Measurements from ENCODE around the gene ANKFN1. TPM values are rescaled to one million over a fixed set of nuclear protein-coding genes. Genes with fewer than 3 reads are reported as not detected.

The ANKFN1 gene
- total and polyA plus RNA-seq, 2 of the 13 experiments (the other 11 are each of a cell fraction or from before 2014, with no cell fraction given): not detected

GRCh38 chr17:56316604-56317003, 163.3 kb downstream of the ANKFN1 start:
- CTCF ChIA-PET (ENCODE audit: low intra/inter-chr PET ratio, low total read pairs): no interaction called here
- 10% methylated on average over 1 of the region's 1 CpG for WGBS (ENCODE audit: low lambda C conversion rate)
- FAIRE-seq (no peak), DNase-seq (ENCODE audit: low spot score) (no peak), ATAC-seq (no peak)
- H3K79me2 ChIP-seq (ENCODE audit: insufficient read depth, low read length): no peaks in the 10 kb centered on the region
- peaks cover 0 to 5% of the 10 kb centered on the region in 2 experiments; a peak in 2 of 5 replicates for H3K27me3 ChIP-seq (ENCODE audit: control insufficient read depth in 1 of 2, insufficient read depth in 2 of 2, low read length in 2 of 2)
- H3K9me3 ChIP-seq (ENCODE audit: low read length): no peaks in the 10 kb centered on the region
- POLR2A ChIA-PET: no interaction called here
- intact Hi-C loops (cut with micrococcal nuclease; ENCODE audit: unreplicated experiment) (no loop called here), in situ Hi-C loops (cut with HindIII; ENCODE audit: extremely low pct_ligation_motif_present, low pct_unique_long_range_greater_than_20kb) (no loop called here)
- H3K4me3 ChIP-seq (replicated peaks in 1 of 3; ENCODE audit: insufficient read depth in 1 of 3, low read depth in 2 of 3, low read length in 3 of 3): no peak overlapping the region
- H3K36me3 ChIP-seq (replicated peaks in 1 of 2; ENCODE audit: control insufficient read depth in 1 of 2, insufficient read depth in 2 of 2, low read length in 2 of 2): no peaks in the 10 kb centered on the region
- H3K4me1 ChIP-seq (ENCODE audit: insufficient read depth, low read length): no peaks in the 10 kb centered on the region
- H3K27ac ChIP-seq (ENCODE audit: extremely low read length, insufficient read depth, low read length): no peak overlapping the region
- BruUV-seq (replicated peaks): no TSS peak
- no peak overlapping the region for H3K4me2 ChIP-seq (ENCODE audit: low read depth, low read length)
- H2AFZ ChIP-seq (ENCODE audit: low read length): no peak overlapping the region
- H4K20me1 ChIP-seq (ENCODE audit: insufficient read depth, low read length): no peaks in the 10 kb centered on the region
- no peak overlapping the region for H3K9ac ChIP-seq (ENCODE audit: insufficient read depth, low read depth, low read length)
- no peak for TF ChIP-seq MIER3 (CRISPR knock-in tag; IDR thresholded peaks at IDR 0.05; ENCODE audit: borderline replicate concordance)
- no peak for TF ChIP-seq PHF8 (CRISPR knock-in tag; IDR thresholded peaks at IDR 0.05)
- no peak for TF ChIP-seq KLF16 (CRISPR knock-in tag; IDR thresholded peaks at IDR 0.05)
- TF ChIP-seq ZNF232 (CRISPR knock-in tag; IDR thresholded peaks at IDR 0.05; ENCODE audit: borderline replicate concordance): no peak
- no peak for TF ChIP-seq E2F5 (CRISPR knock-in tag; conservative IDR thresholded peaks at IDR 0.05)
- no peak for TF ChIP-seq GLMP (CRISPR knock-in tag; IDR thresholded peaks at IDR 0.05; ENCODE audit: borderline replicate concordance)
- no peak for TF ChIP-seq ZNF329 (CRISPR knock-in tag; IDR thresholded peaks at IDR 0.05; ENCODE audit: low read depth)
- TF ChIP-seq ZNF800 (CRISPR knock-in tag; IDR thresholded peaks at IDR 0.05): no peak
- no peak for TF ChIP-seq RCOR2 (CRISPR knock-in tag; IDR thresholded peaks at IDR 0.05)
- TF ChIP-seq ZMYM4 (CRISPR knock-in tag; IDR thresholded peaks at IDR 0.05): no peak
- TF ChIP-seq THRA (CRISPR knock-in tag; IDR thresholded peaks at IDR 0.05; ENCODE audit: borderline replicate concordance): no peak
- no peak for TF ChIP-seq ZNF670 (CRISPR knock-in tag; IDR thresholded peaks at IDR 0.05; ENCODE audit: borderline replicate concordance)
- TF ChIP-seq TIGD3 (CRISPR knock-in tag; IDR thresholded peaks at IDR 0.05; ENCODE audit: borderline replicate concordance): no peak
- TF ChIP-seq ARHGAP35 (CRISPR knock-in tag; IDR thresholded peaks at IDR 0.05; ENCODE audit: borderline replicate concordance): no peak
- TF ChIP-seq SRSF1 (optimal IDR thresholded peaks at IDR 0.05; ENCODE audit: low read depth, low read length): no peak
- TF ChIP-seq ZNF766 (CRISPR knock-in tag; IDR thresholded peaks at IDR 0.05; ENCODE audit: borderline replicate concordance): no peak
- TF ChIP-seq PBX3 (CRISPR knock-in tag; IDR thresholded peaks at IDR 0.05; ENCODE audit: borderline replicate concordance): no peak
- TF ChIP-seq ZNF143 (CRISPR knock-in tag; IDR thresholded peaks at IDR 0.05): no peak

Data from HepG2 (cell line).